ENCODE measurements around the gene FADS3. TPM values are rescaled to one million over a fixed set of nuclear protein-coding genes. Genes with fewer than 3 reads are reported as not detected.

FADS3 gene
- total and polyA plus RNA-seq, 9 of the 15 experiments (the other 6 are each of a cell fraction or from before 2014, with no cell fraction given): 0.97 to 148 (median 92.7) TPM

DNA sequence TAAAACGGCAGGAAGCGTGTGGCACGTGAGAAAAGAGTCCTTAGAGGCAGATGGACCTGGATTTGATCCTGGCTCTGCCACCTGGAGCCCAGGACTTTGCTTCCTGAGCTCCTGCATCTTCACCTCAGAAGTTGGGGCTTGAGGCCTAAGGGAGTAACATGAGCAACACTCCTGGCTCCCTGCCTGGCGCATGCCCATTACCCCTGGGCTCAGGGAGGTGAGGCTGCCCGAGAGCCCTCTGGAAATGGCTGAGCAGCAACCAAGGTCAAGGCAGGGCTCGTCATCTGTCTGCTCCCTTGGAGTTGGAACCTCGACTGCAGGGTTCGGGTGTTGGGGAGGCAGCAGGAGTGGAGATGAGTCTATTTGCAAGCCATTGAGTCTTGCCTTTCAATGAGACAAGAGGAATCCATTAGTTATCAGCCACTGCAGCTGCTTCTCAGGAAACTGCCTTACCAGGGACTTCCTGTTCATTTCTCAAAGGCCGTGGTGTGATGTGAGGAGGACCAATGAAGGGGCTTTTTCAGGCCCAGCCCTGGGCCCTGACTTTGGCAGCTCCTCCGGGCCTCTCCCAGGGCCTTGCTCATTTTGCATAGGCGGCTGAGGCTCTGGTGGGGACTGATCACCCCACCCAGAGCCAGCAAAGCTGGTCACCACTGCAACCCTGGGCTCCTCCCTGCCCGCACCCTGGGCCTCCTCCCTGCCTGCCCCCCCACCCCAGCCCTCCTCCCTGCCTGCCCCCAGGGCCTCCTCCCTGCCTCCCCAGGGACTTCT lies 56.9 kb downstream of the FADS3 start (continued):
- no peak for TF ChIP-seq TFAM (CRISPR knock-in tag; conservative IDR thresholded peaks at IDR 0.05)
- TF ChIP-seq AFF1 (IDR thresholded peaks at IDR 0.05; ENCODE audit: low read depth in 1 of 2, partially characterized antibody in 2 of 2): no peak
- no peak for TF ChIP-seq ARHGAP35 (IDR thresholded peaks at IDR 0.05; ENCODE audit: partially characterized antibody)
- peak; percentile 82 for TF ChIP-seq POLR2AphosphoS5 (IDR thresholded peaks at IDR 0.05; ENCODE audit: control insufficient read depth, insufficient read depth, low read depth, low read length)
- TF ChIP-seq, protein P1, sequence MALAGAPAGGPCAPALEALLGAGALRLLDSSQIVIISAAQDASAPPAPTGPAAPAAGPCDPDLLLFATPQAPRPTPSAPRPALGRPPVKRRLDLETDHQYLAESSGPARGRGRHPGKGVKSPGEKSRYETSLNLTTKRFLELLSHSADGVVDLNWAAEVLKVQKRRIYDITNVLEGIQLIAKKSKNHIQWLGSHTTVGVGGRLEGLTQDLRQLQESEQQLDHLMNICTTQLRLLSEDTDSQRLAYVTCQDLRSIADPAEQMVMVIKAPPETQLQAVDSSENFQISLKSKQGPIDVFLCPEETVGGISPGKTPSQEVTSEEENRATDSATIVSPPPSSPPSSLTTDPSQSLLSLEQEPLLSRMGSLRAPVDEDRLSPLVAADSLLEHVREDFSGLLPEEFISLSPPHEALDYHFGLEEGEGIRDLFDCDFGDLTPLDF (CRISPR knock-in tag; IDR thresholded peaks at IDR 0.05): peak; percentile 59; the same call in 1 of the 2 replicates
- TF ChIP-seq SUPT5H (IDR thresholded peaks at IDR 0.05): peak; percentile 62; the same call in 1 of the 2 replicates
- no peak for TF ChIP-seq RBM25 (IDR thresholded peaks at IDR 0.05; ENCODE audit: low read depth, low read length, severe bottlenecking)
- TF ChIP-seq IRF2 (CRISPR knock-in tag; IDR thresholded peaks at IDR 0.05): no peak
- TF ChIP-seq HDAC6 (IDR thresholded peaks at IDR 0.05; ENCODE audit: low read depth, low read length): no peak
- TF ChIP-seq STAG1 (CRISPR knock-in tag; IDR thresholded peaks at IDR 0.05; ENCODE audit: borderline replicate concordance): no peak
- TF ChIP-seq, protein P2, sequence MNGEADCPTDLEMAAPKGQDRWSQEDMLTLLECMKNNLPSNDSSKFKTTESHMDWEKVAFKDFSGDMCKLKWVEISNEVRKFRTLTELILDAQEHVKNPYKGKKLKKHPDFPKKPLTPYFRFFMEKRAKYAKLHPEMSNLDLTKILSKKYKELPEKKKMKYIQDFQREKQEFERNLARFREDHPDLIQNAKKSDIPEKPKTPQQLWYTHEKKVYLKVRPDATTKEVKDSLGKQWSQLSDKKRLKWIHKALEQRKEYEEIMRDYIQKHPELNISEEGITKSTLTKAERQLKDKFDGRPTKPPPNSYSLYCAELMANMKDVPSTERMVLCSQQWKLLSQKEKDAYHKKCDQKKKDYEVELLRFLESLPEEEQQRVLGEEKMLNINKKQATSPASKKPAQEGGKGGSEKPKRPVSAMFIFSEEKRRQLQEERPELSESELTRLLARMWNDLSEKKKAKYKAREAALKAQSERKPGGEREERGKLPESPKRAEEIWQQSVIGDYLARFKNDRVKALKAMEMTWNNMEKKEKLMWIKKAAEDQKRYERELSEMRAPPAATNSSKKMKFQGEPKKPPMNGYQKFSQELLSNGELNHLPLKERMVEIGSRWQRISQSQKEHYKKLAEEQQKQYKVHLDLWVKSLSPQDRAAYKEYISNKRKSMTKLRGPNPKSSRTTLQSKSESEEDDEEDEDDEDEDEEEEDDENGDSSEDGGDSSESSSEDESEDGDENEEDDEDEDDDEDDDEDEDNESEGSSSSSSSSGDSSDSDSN (IDR thresholded peaks at IDR 0.05; ENCODE audit: borderline replicate concordance in 1 of 2, low read depth in 2 of 2, low read length in 2 of 2): peak in 1 of 2 experiments; percentile 79; a peak in 2 of 4 replicates
- no peak for TF ChIP-seq TAF9B (IDR thresholded peaks at IDR 0.05; ENCODE audit: partially characterized antibody)
- no peak for TF ChIP-seq HNRNPLL (IDR thresholded peaks at IDR 0.05; ENCODE audit: low read depth, low read length, poor library complexity, severe bottlenecking)
- TF ChIP-seq EP300 (IDR thresholded peaks at IDR 0.05; ENCODE audit: low read length): peak; percentile 95
- no peak for TF ChIP-seq STAT5B (CRISPR knock-in tag; IDR thresholded peaks at IDR 0.05)

All from K562 (cell line).